ENCODE measurements around the gene THEMIS2.

THEMIS2 gene

DNA sequence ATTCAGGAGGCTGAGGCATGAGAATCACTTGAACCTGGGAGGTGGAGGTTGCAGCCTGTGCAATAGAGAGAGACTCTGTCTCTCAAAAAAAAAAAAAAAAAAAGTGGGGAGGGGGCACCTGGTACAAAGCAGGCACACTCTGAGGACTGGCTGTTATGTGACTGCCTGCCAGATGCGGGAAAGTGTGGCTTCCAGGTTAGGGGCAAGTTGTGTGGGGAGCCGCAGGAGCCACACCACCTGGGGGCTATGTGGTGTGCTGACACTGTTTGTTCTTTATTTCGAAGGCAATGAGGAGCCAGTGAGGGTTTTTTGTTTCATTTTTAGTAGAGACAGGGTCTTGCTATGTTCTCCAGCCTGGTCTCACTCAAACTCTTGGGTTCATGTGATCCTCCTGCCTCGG lies 5.7 kb downstream of the THEMIS2 start:
- peaks cover 26% of the 10 kb centered on the region for H3K36me3 ChIP-seq (ENCODE audit: control insufficient read depth, insufficient read depth, low read length)
- H3K9ac ChIP-seq (ENCODE audit: low read length) = no peak overlapping the region
- H3K27ac ChIP-seq (ENCODE audit: low read depth, low read length) = no peak overlapping the region

GRCh38 chr1:27878787-27879335 lies 6.5 kb downstream of the THEMIS2 start:
- no peak overlapping the region for H3K27ac ChIP-seq (ENCODE audit: low read depth, low read length)
- H3K36me3 ChIP-seq (ENCODE audit: control insufficient read depth, insufficient read depth, low read length) = peaks cover 34% of the 10 kb centered on the region
- no peaks in the 10 kb centered on the region for H3K4me1 ChIP-seq (ENCODE audit: control insufficient read depth, insufficient read depth, low read length)
- H3K9me3 ChIP-seq (ENCODE audit: control insufficient read depth, insufficient read depth, low read depth, low read length) = no peaks in the 10 kb centered on the region
- no peak overlapping the region for H3K4me3 ChIP-seq (ENCODE audit: low read depth, low read length)
- H3K27me3 ChIP-seq (ENCODE audit: control insufficient read depth, insufficient read depth, low read length) = no peaks in the 10 kb centered on the region
- H3K9ac ChIP-seq (ENCODE audit: low read length) = no peak overlapping the region

More for the DNA sequence above, 5.7 kb downstream of the THEMIS2 start:
- H3K27me3 ChIP-seq (ENCODE audit: control insufficient read depth, insufficient read depth, low read length) = no peaks in the 10 kb centered on the region; the same call in 1 of the 2 replicates
- H3K4me1 ChIP-seq (ENCODE audit: control insufficient read depth, insufficient read depth, low read length) = no peaks in the 10 kb centered on the region
- no peak overlapping the region for H3K4me3 ChIP-seq (ENCODE audit: low read depth, low read length)
- H3K9me3 ChIP-seq (ENCODE audit: control insufficient read depth, insufficient read depth, low read depth, low read length) = no peaks in the 10 kb centered on the region

GRCh38 chr1:27879374-27880082 lies 7.2 kb downstream of the THEMIS2 start:
- no peaks in the 10 kb centered on the region for H3K27me3 ChIP-seq (ENCODE audit: control insufficient read depth, insufficient read depth, low read length)
- H3K9ac ChIP-seq (ENCODE audit: low read length) = no peak overlapping the region

DNA sequence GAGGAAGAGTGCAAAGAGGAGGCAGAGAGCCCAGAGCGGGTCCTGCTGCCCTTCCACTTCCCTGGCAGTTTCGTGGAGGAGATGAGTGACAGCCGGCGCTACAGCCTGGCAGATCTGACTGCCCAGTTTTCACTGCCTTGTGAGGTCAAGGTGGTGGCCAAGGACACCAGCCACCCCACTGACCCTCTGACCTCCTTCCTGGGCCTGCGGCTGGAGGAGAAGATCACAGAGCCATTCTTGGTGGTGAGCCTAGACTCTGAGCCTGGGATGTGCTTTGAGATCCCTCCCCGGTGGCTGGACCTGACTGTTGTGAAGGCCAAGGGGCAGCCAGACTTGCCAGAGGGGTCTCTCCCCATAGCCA lies 10.2 kb downstream of the THEMIS2 start:
- Histone ChIP-seq H3K9me3 (ENCODE audit: control insufficient read depth, insufficient read depth, low read depth, low read length) (no peaks in the 10 kb centered on the region), H3K27ac (ENCODE audit: low read depth, low read length) (no peak overlapping the region), H3K36me3 (ENCODE audit: control insufficient read depth, insufficient read depth, low read length) (peaks cover 60% of the 10 kb centered on the region), H3K4me1 (ENCODE audit: control insufficient read depth, insufficient read depth, low read length) (no peaks in the 10 kb centered on the region), H3K27me3 (ENCODE audit: control insufficient read depth, insufficient read depth, low read length) (no peaks in the 10 kb centered on the region), H3K4me3 (ENCODE audit: low read depth, low read length) (no peak overlapping the region), H3K9ac (ENCODE audit: low read length) (no peak overlapping the region)

More at GRCh38 chr1:27879374-27880082, 7.2 kb downstream of the THEMIS2 start:
- H3K9me3 ChIP-seq (ENCODE audit: control insufficient read depth, insufficient read depth, low read depth, low read length) = no peaks in the 10 kb centered on the region
- H3K36me3 ChIP-seq (ENCODE audit: control insufficient read depth, insufficient read depth, low read length) = peaks cover 40% of the 10 kb centered on the region
- no peak overlapping the region for H3K27ac ChIP-seq (ENCODE audit: low read depth, low read length)
- H3K4me3 ChIP-seq (ENCODE audit: low read depth, low read length) = no peak overlapping the region
- no peaks in the 10 kb centered on the region for H3K4me1 ChIP-seq (ENCODE audit: control insufficient read depth, insufficient read depth, low read length)

- Histone ChIP-seq H3K4me1 (ENCODE audit: control insufficient read depth, insufficient read depth, low read length) (no peaks in the 10 kb centered on the region), H3K27me3 (ENCODE audit: control insufficient read depth, insufficient read depth, low read length) (no peaks in the 10 kb centered on the region), H3K9me3 (ENCODE audit: control insufficient read depth, insufficient read depth, low read depth, low read length) (no peaks in the 10 kb centered on the region), H3K36me3 (ENCODE audit: control insufficient read depth, insufficient read depth, low read length) (peaks cover 60% of the 10 kb centered on the region), H3K9ac (ENCODE audit: low read length) (no peak overlapping the region), H3K27ac (ENCODE audit: low read depth, low read length) (no peak overlapping the region), H3K4me3 (ENCODE audit: low read depth, low read length) (no peak overlapping the region)
These were observed 11.2 kb downstream of the THEMIS2 start for GRCh38 chr1:27883536-27883935.

- H3K9ac ChIP-seq (ENCODE audit: low read length) = no peak overlapping the region
- H3K9me3 ChIP-seq (ENCODE audit: control insufficient read depth, insufficient read depth, low read depth, low read length) = no peaks in the 10 kb centered on the region
- no peaks in the 10 kb centered on the region for H3K27me3 ChIP-seq (ENCODE audit: control insufficient read depth, insufficient read depth, low read length)
- no peak overlapping the region for H3K4me3 ChIP-seq (ENCODE audit: low read depth, low read length)
- H3K27ac ChIP-seq (ENCODE audit: low read depth, low read length) = no peak overlapping the region
- no peaks in the 10 kb centered on the region for H3K4me1 ChIP-seq (ENCODE audit: control insufficient read depth, insufficient read depth, low read length)
- H3K36me3 ChIP-seq (ENCODE audit: control insufficient read depth, insufficient read depth, low read length) = peaks cover 63% of the 10 kb centered on the region
These were observed 11.9 kb downstream of the THEMIS2 start for GRCh38 chr1:27884006-27884954.

- Histone ChIP-seq H3K9me3 (ENCODE audit: control insufficient read depth, insufficient read depth, low read depth, low read length) (no peaks in the 10 kb centered on the region), H3K27ac (ENCODE audit: low read depth, low read length) (no peak overlapping the region), H3K36me3 (ENCODE audit: control insufficient read depth, insufficient read depth, low read length) (peaks cover 64% of the 10 kb centered on the region), H3K4me3 (ENCODE audit: low read depth, low read length) (no peak overlapping the region), H3K4me1 (ENCODE audit: control insufficient read depth, insufficient read depth, low read length) (no peaks in the 10 kb centered on the region), H3K9ac (ENCODE audit: low read length) (no peak overlapping the region), H3K27me3 (ENCODE audit: control insufficient read depth, insufficient read depth, low read length) (no peaks in the 10 kb centered on the region)
These were observed 12.8 kb downstream of the THEMIS2 start for GRCh38 chr1:27885114-27885528.

- no peak overlapping the region for H3K4me3 ChIP-seq (ENCODE audit: low read depth, low read length)
- no peaks in the 10 kb centered on the region for H3K9me3 ChIP-seq (ENCODE audit: control insufficient read depth, insufficient read depth, low read depth, low read length)
- H3K36me3 ChIP-seq (ENCODE audit: control insufficient read depth, insufficient read depth, low read length) = peaks cover 69% of the 10 kb centered on the region
- H3K4me1 ChIP-seq (ENCODE audit: control insufficient read depth, insufficient read depth, low read length) = no peaks in the 10 kb centered on the region
- H3K9ac ChIP-seq (ENCODE audit: low read length) = no peak overlapping the region
- no peaks in the 10 kb centered on the region for H3K27me3 ChIP-seq (ENCODE audit: control insufficient read depth, insufficient read depth, low read length)
- no peak overlapping the region for H3K27ac ChIP-seq (ENCODE audit: low read depth, low read length)
These were observed 13.4 kb downstream of the THEMIS2 start for GRCh38 chr1:27885621-27886352.

DNA sequence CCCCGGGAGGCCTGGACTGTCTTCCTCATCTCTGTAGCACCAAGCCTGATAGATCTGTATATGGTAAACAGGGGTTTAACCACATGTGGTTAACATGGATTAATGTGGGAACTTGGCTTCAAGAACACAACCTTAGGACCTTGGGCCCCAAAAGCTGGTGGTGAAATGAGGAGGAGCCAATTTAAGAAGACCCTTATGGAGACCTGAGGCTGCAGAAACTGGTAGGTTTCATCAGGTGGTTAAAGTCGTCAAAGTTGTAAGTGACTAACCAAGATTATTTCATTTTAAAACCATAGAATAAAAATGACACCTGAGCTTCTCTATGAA lies 14.0 kb downstream of the THEMIS2 start:
- H3K4me3 ChIP-seq (ENCODE audit: low read depth, low read length) = no peak overlapping the region
- H3K9ac ChIP-seq (ENCODE audit: low read length) = no peak overlapping the region
- no peaks in the 10 kb centered on the region for H3K4me1 ChIP-seq (ENCODE audit: control insufficient read depth, insufficient read depth, low read length)
- peaks cover 74% of the 10 kb centered on the region for H3K36me3 ChIP-seq (ENCODE audit: control insufficient read depth, insufficient read depth, low read length)
- H3K27ac ChIP-seq (ENCODE audit: low read depth, low read length) = no peak overlapping the region
- H3K27me3 ChIP-seq (ENCODE audit: control insufficient read depth, insufficient read depth, low read length) = no peaks in the 10 kb centered on the region
- H3K9me3 ChIP-seq (ENCODE audit: control insufficient read depth, insufficient read depth, low read depth, low read length) = no peaks in the 10 kb centered on the region

GRCh38 chr1:27886744-27887143 lies 14.4 kb downstream of the THEMIS2 start:
- no peak overlapping the region for H3K27ac ChIP-seq (ENCODE audit: low read depth, low read length)
- H3K27me3 ChIP-seq (ENCODE audit: control insufficient read depth, insufficient read depth, low read length) = no peaks in the 10 kb centered on the region
- peaks cover 78% of the 10 kb centered on the region for H3K36me3 ChIP-seq (ENCODE audit: control insufficient read depth, insufficient read depth, low read length)
- no peaks in the 10 kb centered on the region for H3K9me3 ChIP-seq (ENCODE audit: control insufficient read depth, insufficient read depth, low read depth, low read length)
- H3K9ac ChIP-seq (ENCODE audit: low read length) = no peak overlapping the region
- no peak overlapping the region for H3K4me3 ChIP-seq (ENCODE audit: low read depth, low read length)
- no peaks in the 10 kb centered on the region for H3K4me1 ChIP-seq (ENCODE audit: control insufficient read depth, insufficient read depth, low read length)
